ENCODE results near the gene ALDH4A1. TPM values are rescaled to one million over a fixed set of nuclear protein-coding genes. Genes with fewer than 3 reads are reported as not detected.
"Not testable (repeated sequence)": the region's sequence is repeated elsewhere in the genome, so short reads cannot be mapped to it uniquely, and the experiment has no call there.

Gene ALDH4A1
- total RNA-seq, 2 experiments from 2014 or later: 4.3 to 5.9 TPM

- POLR2A ChIA-PET: no interaction called here
- Mint-ChIP-seq H3K36me3 (ENCODE audit: low read depth) (no peaks in the 10 kb centered on the region), H3K27me3 (no peaks in the 10 kb centered on the region)
Observed at GRCh38 chr1:18875796-18876128, 26.6 kb downstream of the ALDH4A1 start.

GRCh38 chr1:18875107-18875795 lies 27.1 kb downstream of the ALDH4A1 start:
- ChIA-PET POLR2A (no interaction called here), CTCF (interaction anchor here (0.6 to 3.0 kb wide), 4 partner anchors 9 to 27 kb away, joined by 3 to 15 read pairs (median 4); partner anchors contain the start of gene ALDH4A1)
- Mint-ChIP-seq H3K9me3 (no peaks in the 10 kb centered on the region), H3K4me3 (no peak overlapping the region), H3K27ac (no peak overlapping the region), H3K27me3 (no peaks in the 10 kb centered on the region), H3K4me1 (no peaks in the 10 kb centered on the region), H3K36me3 (ENCODE audit: low read depth) (no peaks in the 10 kb centered on the region)
- DNase-seq: peak; percentile 74

More at GRCh38 chr1:18875796-18876128, 26.6 kb downstream of the ALDH4A1 start:
- no peaks in the 10 kb centered on the region for H3K9me3 Mint-ChIP-seq
- no peaks in the 10 kb centered on the region for H3K4me1 Mint-ChIP-seq
- DNase-seq: no peak
- no peak overlapping the region for H3K27ac Mint-ChIP-seq
- H3K4me3 Mint-ChIP-seq: no peak overlapping the region
- CTCF ChIA-PET: interaction anchor here (0.6 to 3.0 kb wide), 4 partner anchors 9 to 27 kb away, joined by 3 to 15 read pairs (median 4); partner anchors contain the start of gene ALDH4A1

GRCh38 chr1:18874600-18874999 lies 27.8 kb downstream of the ALDH4A1 start:
- no peak overlapping the region for H3K27ac Mint-ChIP-seq
- H3K27me3 Mint-ChIP-seq: no peaks in the 10 kb centered on the region
- POLR2A ChIA-PET: no interaction called here
- DNase-seq: no peak
- H3K36me3 Mint-ChIP-seq (ENCODE audit: low read depth): no peaks in the 10 kb centered on the region
- H3K4me1 Mint-ChIP-seq: no peaks in the 10 kb centered on the region
- no peak overlapping the region for H3K4me3 Mint-ChIP-seq
- CTCF ChIA-PET: interaction anchor here (0.8 to 3.0 kb wide), 2 partner anchors 10 to 14 kb away, joined by 3 to 15 read pairs; no protein-coding TSS in a partner anchor
- no peaks in the 10 kb centered on the region for H3K9me3 Mint-ChIP-seq

GRCh38 chr1:18874036-18874435 lies 28.3 kb downstream of the ALDH4A1 start:
- Mint-ChIP-seq H3K4me1 (no peaks in the 10 kb centered on the region), H3K27me3 (no peaks in the 10 kb centered on the region), H3K36me3 (ENCODE audit: low read depth) (no peaks in the 10 kb centered on the region), H3K9me3 (no peaks in the 10 kb centered on the region), H3K27ac (no peak overlapping the region), H3K4me3 (no peak overlapping the region)
- DNase-seq: no peak
- CTCF ChIA-PET: interaction anchor here (0.8 to 3.0 kb wide), 2 partner anchors 10 to 13 kb away, joined by 3 to 15 read pairs; no protein-coding TSS in a partner anchor
- POLR2A ChIA-PET: no interaction called here

- no peaks in the 10 kb centered on the region for H3K36me3 Mint-ChIP-seq (ENCODE audit: low read depth)
- no peaks in the 10 kb centered on the region for H3K4me1 Mint-ChIP-seq
- ChIA-PET POLR2A (no interaction called here), CTCF (no interaction called here)
- H3K27me3 Mint-ChIP-seq: no peaks in the 10 kb centered on the region
- H3K4me3 Mint-ChIP-seq: no peak overlapping the region
- DNase-seq: no peak
- H3K9me3 Mint-ChIP-seq: no peaks in the 10 kb centered on the region
- H3K27ac Mint-ChIP-seq: no peak overlapping the region
Observed at GRCh38 chr1:18872071-18872611, 30.2 kb downstream of the ALDH4A1 start.

- CTCF ChIA-PET: no interaction called here
- Mint-ChIP-seq H3K27ac (no peak overlapping the region), H3K4me1 (no peaks in the 10 kb centered on the region), H3K4me3 (no peak overlapping the region), H3K36me3 (ENCODE audit: low read depth) (no peaks in the 10 kb centered on the region), H3K27me3 (no peaks in the 10 kb centered on the region), H3K9me3 (no peaks in the 10 kb centered on the region)
- no peak for DNase-seq
- POLR2A ChIA-PET: no interaction called here
Observed at GRCh38 chr1:18871401-18872070, 30.8 kb downstream of the ALDH4A1 start.

- H3K27ac Mint-ChIP-seq: no peak overlapping the region
- no peaks in the 10 kb centered on the region for H3K4me1 Mint-ChIP-seq
- H3K4me3 Mint-ChIP-seq: no peak overlapping the region
- H3K36me3 Mint-ChIP-seq (ENCODE audit: low read depth): no peaks in the 10 kb centered on the region
- ChIA-PET POLR2A (no interaction called here), CTCF (no interaction called here)
- H3K27me3 Mint-ChIP-seq: no peaks in the 10 kb centered on the region
- H3K9me3 Mint-ChIP-seq: no peaks in the 10 kb centered on the region
- DNase-seq: no peak
Observed at GRCh38 chr1:18870957-18871356, 31.4 kb downstream of the ALDH4A1 start.

- H3K4me1 Mint-ChIP-seq; H3K9me3 Mint-ChIP-seq; H3K27me3 Mint-ChIP-seq; DNase-seq; H3K36me3 Mint-ChIP-seq (ENCODE audit: low read depth); POLR2A ChIA-PET; H3K27ac Mint-ChIP-seq; CTCF ChIA-PET; H3K4me3 Mint-ChIP-seq: not testable (repeated sequence)
Observed at GRCh38 chr1:18870595-18870865, 31.8 kb downstream of the ALDH4A1 start.

- POLR2A ChIA-PET: no interaction called here
- CTCF ChIA-PET: no interaction called here
- H3K4me3 Mint-ChIP-seq: no peak overlapping the region
- no peaks in the 10 kb centered on the region for H3K36me3 Mint-ChIP-seq (ENCODE audit: low read depth)
- H3K27me3 Mint-ChIP-seq: peaks cover 3% of the 10 kb centered on the region
- no peak for DNase-seq
- H3K9me3 Mint-ChIP-seq: no peaks in the 10 kb centered on the region
- H3K4me1 Mint-ChIP-seq: no peaks in the 10 kb centered on the region
- H3K27ac Mint-ChIP-seq: no peak overlapping the region
Observed at GRCh38 chr1:18869847-18870594, 32.3 kb downstream of the ALDH4A1 start.

- Mint-ChIP-seq H3K27me3 (peaks cover 3% of the 10 kb centered on the region), H3K36me3 (ENCODE audit: low read depth) (no peaks in the 10 kb centered on the region), H3K9me3 (no peaks in the 10 kb centered on the region), H3K4me3 (no peak overlapping the region), H3K27ac (no peak overlapping the region), H3K4me1 (no peaks in the 10 kb centered on the region)
- ChIA-PET POLR2A (no interaction called here), CTCF (no interaction called here)
- no peak for DNase-seq
Observed at GRCh38 chr1:18868801-18869424, 33.4 kb downstream of the ALDH4A1 start.

- H3K4me3 Mint-ChIP-seq: no peak overlapping the region
- no peaks in the 10 kb centered on the region for H3K4me1 Mint-ChIP-seq
- no peak for DNase-seq
- POLR2A ChIA-PET: no interaction called here
- H3K27ac Mint-ChIP-seq: no peak overlapping the region
- H3K27me3 Mint-ChIP-seq: peaks cover 3% of the 10 kb centered on the region
- no peaks in the 10 kb centered on the region for H3K36me3 Mint-ChIP-seq (ENCODE audit: low read depth)
- no peaks in the 10 kb centered on the region for H3K9me3 Mint-ChIP-seq
- CTCF ChIA-PET: no interaction called here
Observed at GRCh38 chr1:18868354-18868753, 34.0 kb downstream of the ALDH4A1 start.

GRCh38 chr1:18866846-18867245 lies 35.5 kb downstream of the ALDH4A1 start:
- ChIA-PET POLR2A (no interaction called here), CTCF (no interaction called here)
- Mint-ChIP-seq H3K27ac (no peak overlapping the region), H3K4me3 (no peak overlapping the region), H3K27me3 (peaks cover 3% of the 10 kb centered on the region), H3K4me1 (no peaks in the 10 kb centered on the region), H3K36me3 (ENCODE audit: low read depth) (no peaks in the 10 kb centered on the region), H3K9me3 (no peaks in the 10 kb centered on the region)
- no peak for DNase-seq

GRCh38 chr1:18866314-18866713 lies 36.0 kb downstream of the ALDH4A1 start:
- Mint-ChIP-seq H3K4me1 (no peaks in the 10 kb centered on the region), H3K27ac (no peak overlapping the region), H3K9me3 (no peaks in the 10 kb centered on the region), H3K27me3 (peaks cover 3% of the 10 kb centered on the region), H3K4me3 (no peak overlapping the region), H3K36me3 (ENCODE audit: low read depth) (no peaks in the 10 kb centered on the region)
- DNase-seq: no peak
- ChIA-PET POLR2A (no interaction called here), CTCF (interaction anchor here (0.6 kb wide), 1 partner anchor 86 kb away, joined by 4 read pairs; no protein-coding TSS in a partner anchor)

Data from activated CD4-positive, alpha-beta T cell treated with anti-CD3 and anti-CD28 coated beads, Interleukin-2, amount 10 ng/mL, durations not matched to agents 7 days and 5 days (primary cell).